ENCODE measurements around the gene AKR1C8. TPM values are rescaled to one million over a fixed set of nuclear protein-coding genes. Genes with fewer than 3 reads are reported as not detected.

Gene AKR1C8
- total RNA-seq, 1 donor from 2014 or later = 0.55 TPM

- DNase-seq (no peak), ATAC-seq (no peak)
- H3K27me3 ChIP-seq = no peaks in the 10 kb centered on the region
- no peak for TF ChIP-seq CTCF (IDR thresholded peaks at IDR 0.05)
- no peak overlapping the region for H3K4me3 ChIP-seq
- intact Hi-C loops (cut with DNase I) = no loop called here
- no peak overlapping the region for H3K27ac ChIP-seq
- no peaks in the 10 kb centered on the region for H3K9me3 ChIP-seq
- no peaks in the 10 kb centered on the region for H3K4me1 ChIP-seq
- H3K36me3 ChIP-seq = no peaks in the 10 kb centered on the region
Observed at GRCh38 chr10:5198386-5198785, 13.4 kb upstream of the AKR1C8 start.

- ATAC-seq = no peak
- no peaks in the 10 kb centered on the region for H3K36me3 ChIP-seq
- DNase-seq = no peak
- no peaks in the 10 kb centered on the region for H3K9me3 ChIP-seq
- no peak within 1 kb of the TSS for H3K27ac ChIP-seq
- intact Hi-C loops (cut with DNase I) = no loop called here
- no peak within 1 kb of the TSS for H3K4me3 ChIP-seq
- TF ChIP-seq CTCF (IDR thresholded peaks at IDR 0.05) = no peak
- no peaks in the 10 kb centered on the region for H3K4me1 ChIP-seq
- no peaks in the 10 kb centered on the region for H3K27me3 ChIP-seq
Observed at GRCh38 chr10:5196702-5197113, 11.8 kb upstream of the AKR1C8 start, which contains the start of gene AKR1C4. Gene AKR1C4 (plus strand): TSS chr10:5196837. CDS start chr10:5196868, 31 bp downstream.

- no peaks in the 10 kb centered on the region for H3K4me1 ChIP-seq
- no peak for TF ChIP-seq CTCF (IDR thresholded peaks at IDR 0.05)
- H3K27me3 ChIP-seq = no peaks in the 10 kb centered on the region
- DNase-seq (no peak), ATAC-seq (no peak)
- H3K27ac ChIP-seq = no peak overlapping the region
- no peaks in the 10 kb centered on the region for H3K9me3 ChIP-seq
- H3K4me3 ChIP-seq = no peak overlapping the region
- intact Hi-C loops (cut with DNase I) = no loop called here
- H3K36me3 ChIP-seq = no peaks in the 10 kb centered on the region
Observed at GRCh38 chr10:5195727-5196374, 10.9 kb upstream of the AKR1C8 start.

GRCh38 chr10:5194431-5194830, 9.5 kb upstream of the AKR1C8 start:
- Histone ChIP-seq H3K36me3 (no peaks in the 10 kb centered on the region), H3K4me3 (no peak overlapping the region), H3K27ac (no peak overlapping the region), H3K9me3 (no peaks in the 10 kb centered on the region), H3K27me3 (no peaks in the 10 kb centered on the region), H3K4me1 (no peaks in the 10 kb centered on the region)
- intact Hi-C loops (cut with DNase I) = no loop called here
- ATAC-seq = no peak
- no peak for DNase-seq
- TF ChIP-seq CTCF (IDR thresholded peaks at IDR 0.05) = no peak

DNA sequence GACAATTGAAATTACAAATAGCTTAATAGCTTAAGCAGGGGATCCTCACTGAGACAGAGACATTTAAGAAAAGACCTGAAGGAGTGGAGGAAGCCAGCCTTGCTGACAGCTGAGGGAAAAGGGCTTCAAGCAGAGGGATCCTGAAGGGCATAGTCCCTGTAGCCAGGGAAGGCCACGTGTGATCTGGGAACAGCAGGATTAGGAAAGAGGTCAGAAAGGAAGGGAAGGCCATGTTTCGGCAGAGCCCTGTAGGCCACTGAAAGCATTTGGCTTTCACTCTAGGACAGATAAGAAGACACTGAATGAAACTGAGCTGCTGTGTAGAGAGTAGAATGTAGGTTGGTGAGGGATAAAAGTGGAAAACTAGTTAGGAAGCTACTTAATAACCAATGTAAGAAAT, 3.4 kb upstream of the AKR1C8 start:
- intact Hi-C loops (cut with DNase I) = no loop called here
- no peak for DNase-seq
- H3K4me1 ChIP-seq = no peaks in the 10 kb centered on the region
- H3K9me3 ChIP-seq = no peaks in the 10 kb centered on the region
- H3K27ac ChIP-seq = no peak overlapping the region
- H3K36me3 ChIP-seq = no peaks in the 10 kb centered on the region
- H3K27me3 ChIP-seq = no peaks in the 10 kb centered on the region
- no peak for ATAC-seq
- H3K4me3 ChIP-seq = no peak overlapping the region
- TF ChIP-seq CTCF (IDR thresholded peaks at IDR 0.05) = no peak

GRCh38 chr10:5187867-5188266, 2.9 kb upstream of the AKR1C8 start:
- Histone ChIP-seq H3K4me1 (no peaks in the 10 kb centered on the region), H3K27ac (no peak overlapping the region), H3K9me3 (no peaks in the 10 kb centered on the region), H3K4me3 (no peak overlapping the region), H3K27me3 (no peaks in the 10 kb centered on the region), H3K36me3 (no peaks in the 10 kb centered on the region)
- DNase-seq (no peak), ATAC-seq (no peak)
- no peak for TF ChIP-seq CTCF (IDR thresholded peaks at IDR 0.05)
- intact Hi-C loops (cut with DNase I) = no loop called here
